Measurements from ENCODE around the gene GALNTL6. TPM values are rescaled to one million over a fixed set of nuclear protein-coding genes. Genes with fewer than 3 reads are reported as not detected.

The GALNTL6 gene
- total RNA-seq, 2 donors from 2014 or later: 0.71 TPM; not detected in 1

- no peaks in the 10 kb centered on the region for H3K36me3 Mint-ChIP-seq (ENCODE audit: low read depth)
- H3K4me1 ChIP-seq (ENCODE audit: control insufficient read depth, insufficient read depth, low read length): no peaks in the 10 kb centered on the region
- H3K4me1 Mint-ChIP-seq: no peaks in the 10 kb centered on the region
- H3K27me3 ChIP-seq (ENCODE audit: control insufficient read depth, insufficient read depth, low read length, poor library complexity, severe bottlenecking): no peaks in the 10 kb centered on the region
- WGBS, 2 experiments (ENCODE audit: insufficient coverage in 1 of 2, insufficient read length in 1 of 2): 95% methylated on average over 4 of the region's 4 CpGs
- no peak for DNase-seq
- H3K27ac ChIP-seq (ENCODE audit: low read depth, low read length): no peak overlapping the region
- H3K4me3 ChIP-seq (ENCODE audit: low read length): no peak overlapping the region
- no peak overlapping the region for H3K9ac ChIP-seq (ENCODE audit: extremely low read depth, low read length, poor library complexity, severe bottlenecking)
- no peak overlapping the region for H3K4me3 Mint-ChIP-seq
- no peaks in the 10 kb centered on the region for H3K27me3 Mint-ChIP-seq (ENCODE audit: insufficient read depth)
- no peaks in the 10 kb centered on the region for H3K36me3 ChIP-seq (ENCODE audit: control insufficient read depth, insufficient read depth, low read length)
- H3K27ac Mint-ChIP-seq: no peak overlapping the region
- peaks cover 6% of the 10 kb centered on the region for H3K9me3 Mint-ChIP-seq
- no peak for TF ChIP-seq CTCF (conservative IDR thresholded peaks at IDR 0.05)
- peaks cover 5% of the 10 kb centered on the region for H3K9me3 ChIP-seq (ENCODE audit: control insufficient read depth, low read length)
Observed at GRCh38 chr4:172243551-172243950, 430.3 kb downstream of the GALNTL6 start.

- H3K9me3 ChIP-seq (ENCODE audit: control insufficient read depth, low read length): peaks cover 4% of the 10 kb centered on the region
- H3K27ac Mint-ChIP-seq: no peak overlapping the region
- no peak for DNase-seq
- no peak for TF ChIP-seq CTCF (conservative IDR thresholded peaks at IDR 0.05)
- no peaks in the 10 kb centered on the region for H3K36me3 Mint-ChIP-seq (ENCODE audit: low read depth)
- H3K27me3 Mint-ChIP-seq (ENCODE audit: insufficient read depth): no peaks in the 10 kb centered on the region
- H3K27ac ChIP-seq (ENCODE audit: low read depth, low read length): no peak overlapping the region
- no peak overlapping the region for H3K4me3 Mint-ChIP-seq
- H3K36me3 ChIP-seq (ENCODE audit: control insufficient read depth, insufficient read depth, low read length): no peaks in the 10 kb centered on the region
- H3K27me3 ChIP-seq (ENCODE audit: control insufficient read depth, insufficient read depth, low read length, poor library complexity, severe bottlenecking): no peaks in the 10 kb centered on the region
- H3K9me3 Mint-ChIP-seq: peaks cover 5% of the 10 kb centered on the region
- no peak overlapping the region for H3K4me3 ChIP-seq (ENCODE audit: low read length)
- H3K9ac ChIP-seq (ENCODE audit: extremely low read depth, low read length, poor library complexity, severe bottlenecking): no peak overlapping the region
- H3K4me1 ChIP-seq (ENCODE audit: control insufficient read depth, insufficient read depth, low read length): no peaks in the 10 kb centered on the region
- no peaks in the 10 kb centered on the region for H3K4me1 Mint-ChIP-seq
Observed at GRCh38 chr4:172245516-172245915, 432.3 kb downstream of the GALNTL6 start.

GRCh38 chr4:172253409-172253808 lies 440.2 kb downstream of the GALNTL6 start:
- no peak for DNase-seq
- 67% methylated on average over 1 of the region's 1 CpG; no CpG with 5 or more reads in 1 of the 2 experiments for WGBS, 2 experiments (ENCODE audit: insufficient coverage in 1 of 2, insufficient read length in 1 of 2)
- Histone ChIP-seq H3K36me3 (ENCODE audit: control insufficient read depth, insufficient read depth, low read length) (no peaks in the 10 kb centered on the region), H3K27ac (ENCODE audit: low read depth, low read length) (no peak overlapping the region), H3K9ac (ENCODE audit: extremely low read depth, low read length, poor library complexity, severe bottlenecking) (no peak overlapping the region), H3K4me1 (ENCODE audit: control insufficient read depth, insufficient read depth, low read length) (no peaks in the 10 kb centered on the region), H3K4me3 (ENCODE audit: low read length) (no peak overlapping the region), H3K27me3 (ENCODE audit: control insufficient read depth, insufficient read depth, low read length, poor library complexity, severe bottlenecking) (no peaks in the 10 kb centered on the region), H3K9me3 (ENCODE audit: control insufficient read depth, low read length) (no peaks in the 10 kb centered on the region)
- H3K4me1 Mint-ChIP-seq: no peaks in the 10 kb centered on the region
- no peak for TF ChIP-seq CTCF (conservative IDR thresholded peaks at IDR 0.05)
- no peaks in the 10 kb centered on the region for H3K27me3 Mint-ChIP-seq (ENCODE audit: insufficient read depth)
- no peaks in the 10 kb centered on the region for H3K36me3 Mint-ChIP-seq (ENCODE audit: low read depth)
- H3K9me3 Mint-ChIP-seq: no peaks in the 10 kb centered on the region
- H3K4me3 Mint-ChIP-seq: no peak overlapping the region
- H3K27ac Mint-ChIP-seq: no peak overlapping the region

Measured in endodermal cell (in vitro differentiated cells).